Tongue (tissue), 2 donors: ENCODE results near the gene SCARB1. TPM values are rescaled to one million over a fixed set of nuclear protein-coding genes. Genes with fewer than 3 reads are reported as not detected.

Experiments
- DNase-seq: peaks from one replicate; pipeline ENCODE4 v3.0.0-alpha.2; 2015
- total RNA-seq: library from RNA; depleted of rRNA; stranded (reverse); fragments of >200 nt; gene quantifications from one replicate; pipeline ENCODE4 v1.2.3, GENCODE V29; 2014

The SCARB1 gene
- total RNA-seq, 1 donor from 2014 or later, result 16.2 TPM

DNA sequence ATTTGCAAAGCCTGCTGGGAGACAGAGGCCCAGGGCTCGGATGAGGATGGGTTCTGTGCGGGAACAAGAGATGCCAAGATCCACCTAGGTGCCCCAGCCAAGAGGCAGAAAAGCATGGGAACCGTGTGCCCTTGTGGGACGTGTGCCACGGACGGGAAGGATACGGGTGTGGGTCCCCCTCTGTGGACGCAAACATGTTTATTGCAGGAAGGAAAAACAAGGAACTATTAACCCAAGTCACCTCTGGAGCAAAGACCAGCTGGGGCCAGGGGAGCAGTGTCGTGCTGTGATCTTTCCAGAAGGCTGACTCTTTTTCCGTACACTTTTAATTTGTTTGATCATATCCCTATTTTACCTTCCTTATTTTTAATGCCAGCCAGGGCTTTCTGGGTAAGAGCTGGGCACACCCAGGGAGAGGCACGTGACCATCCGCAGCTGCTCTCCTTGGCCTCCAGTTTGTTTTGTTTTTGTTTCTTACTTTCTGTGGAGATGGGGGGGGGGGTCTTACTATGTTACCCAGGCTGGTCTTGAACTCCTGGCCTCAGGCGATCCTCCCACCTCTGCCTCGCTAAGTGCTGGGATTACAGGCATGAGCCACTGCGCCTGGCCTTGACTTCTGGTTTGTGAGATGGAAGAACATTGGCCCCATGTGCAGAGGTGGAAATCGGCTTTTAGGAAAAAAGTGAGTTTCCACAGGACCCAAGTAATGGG, 20.7 kb downstream of the SCARB1 start:
- peak; percentile 39 for DNase-seq

GRCh38 chr12:124842073-124842749, 21.5 kb downstream of the SCARB1 start:
- DNase-seq, result peak; percentile 55

GRCh38 chr12:124841558-124841945, 22.1 kb downstream of the SCARB1 start:
- no peak for DNase-seq

GRCh38 chr12:124837958-124838803, 25.5 kb downstream of the SCARB1 start:
- peak; percentile 78 for DNase-seq

- no peak for DNase-seq
Measured at GRCh38 chr12:124837249-124837897, 26.3 kb downstream of the SCARB1 start.

DNA sequence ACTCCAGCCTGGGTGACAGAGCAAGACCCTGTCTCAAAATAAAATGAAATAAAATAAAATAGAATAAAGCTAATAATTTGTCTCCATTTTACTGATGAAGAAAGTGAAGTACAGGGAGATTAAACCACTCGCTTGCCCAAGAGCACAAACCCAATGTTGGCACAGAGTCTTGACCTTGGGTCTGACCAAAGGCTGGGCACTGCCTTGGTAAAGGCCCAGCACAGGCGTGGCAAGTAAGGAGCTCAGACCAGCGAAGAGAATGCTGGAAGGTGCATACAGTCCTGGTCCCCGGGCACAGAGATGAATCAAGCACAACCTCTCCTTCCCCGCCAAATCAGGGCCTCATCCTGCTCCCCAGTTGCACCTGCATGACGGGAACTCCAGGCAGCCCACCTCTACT, 26.9 kb downstream of the SCARB1 start:
- DNase-seq, result no peak

- DNase-seq, result no peak
Measured at GRCh38 chr12:124835656-124836410, 27.8 kb downstream of the SCARB1 start.

DNA sequence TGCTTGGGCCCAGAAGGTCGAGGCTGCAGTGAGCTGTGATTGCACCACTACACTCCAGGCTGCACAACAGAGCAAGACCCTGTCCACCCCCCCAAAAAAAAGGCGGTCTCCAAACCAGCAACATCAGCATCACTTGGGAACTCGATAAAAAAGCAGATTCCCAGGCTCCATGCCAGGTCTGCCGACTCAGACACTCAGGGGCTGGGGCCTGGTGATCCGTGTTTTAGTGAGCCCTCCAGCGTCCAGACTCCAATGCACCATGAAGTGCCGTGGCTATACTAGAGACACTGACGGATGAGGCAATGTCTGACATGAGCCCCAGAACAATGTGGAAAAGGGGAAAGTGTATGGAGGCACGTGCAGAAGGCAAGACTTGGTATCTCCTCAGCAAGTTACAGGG, 28.8 kb downstream of the SCARB1 start:
- no peak for DNase-seq

GRCh38 chr12:124833693-124834122, 30.0 kb downstream of the SCARB1 start:
- peak; percentile 61 for DNase-seq

DNA sequence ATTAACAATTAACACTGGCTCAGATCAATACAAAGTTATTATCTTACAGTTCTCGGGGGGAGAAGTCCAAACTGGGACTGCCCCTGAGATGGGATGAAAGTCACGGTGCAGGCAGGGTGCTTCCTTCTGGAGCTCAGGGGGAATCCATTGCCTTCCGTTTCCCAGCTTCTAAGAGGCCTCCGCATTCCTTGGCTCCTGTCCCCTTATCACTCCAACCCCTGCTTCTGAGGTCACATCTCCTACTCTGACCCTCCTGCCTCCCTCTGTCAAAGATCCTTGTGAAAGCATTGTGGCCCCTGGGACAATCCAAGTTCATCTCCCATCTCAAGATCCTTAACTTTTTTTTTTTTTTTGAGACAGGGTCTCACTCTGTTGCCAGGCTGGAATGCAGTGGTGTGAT, 30.8 kb downstream of the SCARB1 start:
- DNase-seq, result no peak

DNA sequence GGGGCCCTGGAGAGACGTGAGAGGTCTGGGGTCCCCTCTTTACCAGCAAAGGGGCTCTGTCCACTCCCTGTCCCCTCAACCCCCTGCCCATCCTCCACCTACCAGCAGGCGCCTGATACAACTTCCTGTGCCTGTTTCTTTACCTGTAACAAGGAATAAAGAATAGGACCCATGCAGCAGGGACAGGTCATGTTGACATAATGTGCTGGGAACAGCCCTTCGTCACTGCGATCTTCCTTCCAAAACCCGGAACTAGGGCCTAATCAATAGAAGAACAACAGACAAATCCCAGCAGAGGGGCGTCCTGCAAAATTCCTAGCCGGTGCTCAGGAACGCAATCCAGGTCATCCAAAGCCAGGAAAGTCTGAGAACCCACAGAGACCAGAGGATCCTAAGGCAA, 32.1 kb downstream of the SCARB1 start:
- DNase-seq, result no peak

GRCh38 chr12:124830306-124830705, 33.4 kb downstream of the SCARB1 start:
- DNase-seq, result no peak

DNA sequence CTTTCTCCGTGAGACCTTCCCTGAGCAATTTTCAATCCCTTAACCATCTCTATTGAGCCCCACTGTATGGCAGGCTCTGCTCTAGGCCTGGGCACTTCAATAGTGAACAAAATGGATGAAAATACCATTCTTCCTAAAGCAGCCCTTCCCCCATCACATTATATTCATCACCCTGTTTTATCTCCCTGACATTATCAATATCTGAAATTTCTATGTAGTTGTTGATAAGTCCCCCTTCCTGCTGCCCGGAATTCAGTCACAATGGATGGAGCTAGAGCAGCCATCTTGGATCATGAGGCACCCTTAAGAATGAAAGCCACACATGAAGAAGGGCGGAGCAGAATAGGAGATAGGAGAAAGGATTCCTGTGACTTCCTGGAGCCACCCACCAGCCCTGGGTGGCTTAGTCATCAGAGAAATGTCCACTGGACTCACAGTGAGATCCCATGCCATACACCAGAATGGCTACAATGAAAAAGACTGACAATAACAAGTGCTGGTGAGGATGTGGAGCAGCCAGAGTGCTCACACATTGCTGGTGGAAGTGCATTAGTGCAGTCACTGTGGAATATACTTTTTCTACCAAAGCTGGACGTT, 33.9 kb downstream of the SCARB1 start:
- no peak for DNase-seq

- DNase-seq, result no peak
Measured at GRCh38 chr12:124829008-124829707, 34.5 kb downstream of the SCARB1 start.

DNA sequence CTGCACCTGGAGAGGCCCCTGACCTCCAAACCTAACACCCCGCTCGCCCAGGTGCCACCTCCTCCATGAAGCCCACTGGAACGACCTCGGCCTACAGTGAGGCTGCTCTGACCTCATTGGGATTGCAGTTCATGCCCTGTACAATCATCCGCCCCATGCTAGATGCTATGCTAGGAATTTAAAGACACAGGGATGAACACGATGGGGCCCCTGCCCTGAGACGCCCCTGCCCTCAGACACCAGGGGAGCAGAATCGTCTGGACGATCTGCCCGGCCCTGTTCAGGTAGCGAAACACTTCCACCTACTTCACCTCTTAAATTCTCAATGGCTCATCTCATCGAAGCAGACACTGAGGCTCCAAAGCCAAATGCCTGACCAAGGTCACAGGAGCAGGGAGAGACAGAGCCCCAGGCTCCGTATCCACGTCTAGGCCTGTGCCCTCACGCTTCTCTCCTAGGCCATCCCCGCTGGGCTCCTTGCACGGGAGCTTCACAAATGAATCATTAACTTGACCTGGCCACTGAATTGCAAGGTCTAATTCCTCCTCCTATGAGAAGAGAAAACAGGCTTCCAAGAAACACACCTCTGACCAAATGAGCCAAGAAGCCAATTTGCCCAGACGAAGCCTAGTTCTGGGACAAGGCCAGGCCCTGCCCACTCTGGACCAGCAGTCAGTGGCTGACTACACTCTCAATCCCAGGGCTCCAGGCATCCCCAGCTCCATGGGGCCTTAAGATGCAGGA, 35.2 kb downstream of the SCARB1 start:
- no peak for DNase-seq

GRCh38 chr12:124827588-124828184, 36.0 kb downstream of the SCARB1 start:
- no peak for DNase-seq

DNA sequence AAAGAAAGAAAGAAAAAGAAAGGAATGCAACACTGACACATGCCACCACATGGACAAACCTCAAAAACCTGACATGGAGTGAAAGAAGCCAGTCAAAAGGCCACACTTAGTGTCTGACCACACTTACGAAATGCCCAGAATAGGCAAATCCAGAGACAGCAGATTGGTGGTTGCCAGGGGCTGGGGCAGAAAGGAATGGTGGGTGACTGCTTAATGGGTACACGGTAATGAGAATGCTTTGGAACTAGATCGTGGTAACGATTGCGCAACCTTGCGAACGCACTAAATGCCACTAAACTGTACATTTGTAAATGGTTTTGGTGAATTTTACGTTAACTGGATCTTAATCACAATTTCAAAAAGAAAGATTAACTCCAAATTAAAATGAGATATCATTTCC, 39.5 kb downstream of the SCARB1 start:
- DNase-seq, result no peak

DNA sequence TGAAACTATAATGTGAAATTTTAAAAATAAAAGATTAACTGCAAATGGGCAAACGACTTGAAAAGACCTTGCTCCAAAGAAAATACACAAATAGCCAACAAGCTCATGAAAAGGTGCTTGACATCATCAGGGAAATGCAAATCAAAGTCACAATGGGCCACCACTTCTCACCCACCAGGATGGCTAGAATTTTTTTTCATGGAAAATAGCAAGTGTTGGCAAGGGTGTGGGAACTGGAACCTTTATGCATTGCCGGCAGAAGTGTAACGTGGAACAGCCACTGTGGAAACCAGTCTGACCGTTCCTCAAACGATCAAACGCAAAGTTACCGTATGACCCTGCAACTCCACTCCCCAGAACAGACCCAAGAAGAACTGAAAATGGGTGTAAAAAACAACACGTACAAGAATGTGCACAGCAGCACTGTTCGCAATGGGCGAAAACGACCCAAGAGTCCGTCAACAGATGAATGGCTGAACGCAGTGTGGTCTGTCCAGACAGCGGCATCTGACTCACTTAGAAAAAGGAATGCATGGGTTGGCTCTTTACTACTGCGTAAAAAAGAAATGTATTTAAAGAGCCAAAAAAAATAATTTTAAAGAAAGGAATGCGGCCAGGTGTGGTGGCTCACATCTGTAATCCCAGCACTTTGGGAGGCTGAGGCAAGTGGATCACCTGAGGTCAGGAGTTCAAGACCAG, 40.2 kb downstream of the SCARB1 start:
- DNase-seq, result no peak

DNA sequence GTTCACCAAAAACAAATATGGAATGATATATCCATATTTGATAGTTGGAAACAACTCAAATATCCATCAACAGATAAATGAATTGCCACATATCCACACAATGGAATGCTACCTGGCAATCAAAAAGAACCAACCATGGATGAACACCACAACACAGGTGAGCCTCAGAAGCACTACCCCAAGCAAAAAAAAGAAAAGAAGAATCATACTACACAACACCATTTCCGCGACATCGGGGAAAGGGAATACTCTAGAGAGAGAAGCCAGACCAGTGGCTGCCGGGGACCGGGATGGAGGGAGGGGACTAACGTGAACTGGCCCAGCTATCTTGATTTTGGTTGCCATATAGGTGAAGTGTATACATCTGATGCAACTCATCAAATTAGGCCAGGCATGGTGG, 41.4 kb downstream of the SCARB1 start:
- DNase-seq, result no peak
